PC-9 (cell line): ENCODE measurements around the gene ACTN1.

Experiments
- EZH2 ChIP-seq: fragments of 200-600 bp; sonication (generic); IDR thresholded peaks from 2 replicates; pipeline ENCODE4 v1.8.0; 2017; ENCODE audit warnings: antibody characterized with exemption, low read depth
- TF ChIP-seq, protein P1 (sequence below): fragments of 200-600 bp; sonication (generic); conservative IDR thresholded peaks from 2 replicates; pipeline ENCODE4 v1.6.1; 2017; ENCODE audit warnings: mixed run types, antibody characterized with exemption, mild to moderate bottlenecking, moderate library complexity

DNA sequence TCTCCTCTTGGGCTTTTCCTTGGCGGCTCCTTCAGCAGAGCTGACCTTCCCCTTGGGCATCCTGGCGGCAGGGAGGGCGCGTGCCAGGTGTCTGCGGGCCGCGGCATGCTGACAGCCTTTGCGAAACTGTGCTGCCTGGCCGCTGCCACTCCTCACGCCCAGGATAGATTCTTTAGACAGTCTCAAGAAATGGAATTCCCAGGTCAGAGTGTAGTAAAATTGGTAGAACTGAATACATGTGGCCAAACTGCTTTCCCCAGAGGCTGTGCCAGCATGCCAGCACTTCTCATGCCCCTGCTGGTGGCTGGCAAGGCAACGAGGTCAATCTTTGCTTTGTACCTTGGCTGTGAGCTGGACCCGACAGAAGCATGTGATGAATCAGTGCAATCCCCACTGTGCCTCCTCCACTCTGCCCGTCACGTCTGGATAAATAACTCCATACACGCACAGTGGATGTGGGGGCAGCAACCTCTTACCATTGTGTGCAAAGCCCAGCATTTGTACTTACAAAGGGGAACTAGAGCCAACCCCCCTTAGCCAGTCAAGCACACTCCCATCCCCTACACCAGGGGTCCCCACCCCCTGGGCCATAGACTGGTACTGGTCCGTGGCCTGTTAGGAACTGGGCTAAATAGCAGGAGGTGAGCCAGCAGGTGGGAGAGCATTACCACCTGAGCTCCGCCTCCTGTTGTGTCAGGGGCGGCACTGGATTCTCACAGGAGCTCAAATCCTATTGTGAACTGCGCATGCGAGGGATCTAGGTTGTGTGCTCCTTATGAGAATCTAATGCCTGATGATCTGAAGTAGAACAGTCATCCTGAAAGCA lies 90.9 kb downstream of the ACTN1 start:
- TF ChIP-seq, protein P1, sequence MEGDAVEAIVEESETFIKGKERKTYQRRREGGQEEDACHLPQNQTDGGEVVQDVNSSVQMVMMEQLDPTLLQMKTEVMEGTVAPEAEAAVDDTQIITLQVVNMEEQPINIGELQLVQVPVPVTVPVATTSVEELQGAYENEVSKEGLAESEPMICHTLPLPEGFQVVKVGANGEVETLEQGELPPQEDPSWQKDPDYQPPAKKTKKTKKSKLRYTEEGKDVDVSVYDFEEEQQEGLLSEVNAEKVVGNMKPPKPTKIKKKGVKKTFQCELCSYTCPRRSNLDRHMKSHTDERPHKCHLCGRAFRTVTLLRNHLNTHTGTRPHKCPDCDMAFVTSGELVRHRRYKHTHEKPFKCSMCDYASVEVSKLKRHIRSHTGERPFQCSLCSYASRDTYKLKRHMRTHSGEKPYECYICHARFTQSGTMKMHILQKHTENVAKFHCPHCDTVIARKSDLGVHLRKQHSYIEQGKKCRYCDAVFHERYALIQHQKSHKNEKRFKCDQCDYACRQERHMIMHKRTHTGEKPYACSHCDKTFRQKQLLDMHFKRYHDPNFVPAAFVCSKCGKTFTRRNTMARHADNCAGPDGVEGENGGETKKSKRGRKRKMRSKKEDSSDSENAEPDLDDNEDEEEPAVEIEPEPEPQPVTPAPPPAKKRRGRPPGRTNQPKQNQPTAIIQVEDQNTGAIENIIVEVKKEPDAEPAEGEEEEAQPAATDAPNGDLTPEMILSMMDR = no peak
- TF ChIP-seq EZH2 = no peak
